ENCODE results near the gene THSD1. TPM values are rescaled to one million over a fixed set of nuclear protein-coding genes. Genes with fewer than 3 reads are reported as not detected.

The THSD1 gene
- total RNA-seq, 1 donor from 2014 or later, result 14.4 TPM

GRCh38 chr13:52449331-52450011 is 43.5 kb upstream of the THSD1 start:
- Histone ChIP-seq H3K27ac (ENCODE audit: low read depth, low read length) (peak overlapping the region; percentile 95), H3K27me3 (ENCODE audit: insufficient read depth, low read length) (no peaks in the 10 kb centered on the region), H3K4me3 (ENCODE audit: insufficient read depth, low read depth, low read length) (peak overlapping the region; percentile 90), H4K20me1 (ENCODE audit: insufficient read depth, low read length) (peaks cover 17% of the 10 kb centered on the region), H3K36me3 (ENCODE audit: insufficient read depth, low read length) (peaks cover 2% of the 10 kb centered on the region), H3K9ac (ENCODE audit: low read length) (peak overlapping the region; percentile 96), H3K9me3 (ENCODE audit: insufficient read depth, low read depth, low read length) (no peaks in the 10 kb centered on the region), H3K4me1 (ENCODE audit: insufficient read depth, low read length) (peaks cover 23% of the 10 kb centered on the region), H2AFZ (ENCODE audit: low read depth, low read length) (peak overlapping the region; percentile 91), H3K4me2 (ENCODE audit: low read length) (peak overlapping the region; percentile 84), H3K79me2 (ENCODE audit: insufficient read depth, low read length) (peaks cover 53% of the 10 kb centered on the region)
- Mint-ChIP-seq H3K4me3 (ENCODE audit: unreplicated experiment) (peak overlapping the region; percentile 96), H3K36me3 (ENCODE audit: low read depth, unreplicated experiment) (no peaks in the 10 kb centered on the region), H3K4me1 (ENCODE audit: low read depth, unreplicated experiment) (peaks cover 14% of the 10 kb centered on the region), H3K27ac (ENCODE audit: unreplicated experiment) (peak overlapping the region; percentile 91), H3K9me3 (ENCODE audit: unreplicated experiment) (no peaks in the 10 kb centered on the region), H3K27me3 (ENCODE audit: low read depth, unreplicated experiment) (no peaks in the 10 kb centered on the region)
- FAIRE-seq (no peak), DNase-seq (ENCODE audit: low read depth) (no peak)
- TF ChIP-seq CTCF (IDR thresholded peaks at IDR 0.05; ENCODE audit: insufficient read depth, low read depth, low read length), result no peak
- TF ChIP-seq EZH2 (IDR thresholded peaks at IDR 0.05; ENCODE audit: insufficient read depth, low read length), result no peak

GRCh38 chr13:52447815-52448552 is 42.0 kb upstream of the THSD1 start:
- Mint-ChIP-seq H3K4me1 (ENCODE audit: low read depth, unreplicated experiment) (peaks cover 12% of the 10 kb centered on the region), H3K27ac (ENCODE audit: unreplicated experiment) (no peak overlapping the region), H3K36me3 (ENCODE audit: low read depth, unreplicated experiment) (peaks cover 1% of the 10 kb centered on the region), H3K9me3 (ENCODE audit: unreplicated experiment) (no peaks in the 10 kb centered on the region), H3K4me3 (ENCODE audit: unreplicated experiment) (peak overlapping the region; percentile 96), H3K27me3 (ENCODE audit: low read depth, unreplicated experiment) (no peaks in the 10 kb centered on the region)
- H3K36me3 ChIP-seq (ENCODE audit: insufficient read depth, low read length), result peaks cover 5% of the 10 kb centered on the region
- H3K4me2 ChIP-seq (ENCODE audit: low read length), result peak overlapping the region; percentile 84
- H3K4me3 ChIP-seq (ENCODE audit: insufficient read depth, low read depth, low read length), result no peak overlapping the region
- no peak overlapping the region for H3K27ac ChIP-seq (ENCODE audit: low read depth, low read length)
- FAIRE-seq (no peak), DNase-seq (ENCODE audit: low read depth) (no peak)
- H2AFZ ChIP-seq (ENCODE audit: low read depth, low read length), result no peak overlapping the region
- H3K4me1 ChIP-seq (ENCODE audit: insufficient read depth, low read length), result peaks cover 19% of the 10 kb centered on the region
- H3K9ac ChIP-seq (ENCODE audit: low read length), result no peak overlapping the region
- TF ChIP-seq EZH2 (IDR thresholded peaks at IDR 0.05; ENCODE audit: insufficient read depth, low read length), result no peak
- no peak for TF ChIP-seq CTCF (IDR thresholded peaks at IDR 0.05; ENCODE audit: insufficient read depth, low read depth, low read length)
- H3K27me3 ChIP-seq (ENCODE audit: insufficient read depth, low read length), result no peaks in the 10 kb centered on the region
- H3K9me3 ChIP-seq (ENCODE audit: insufficient read depth, low read depth, low read length), result no peaks in the 10 kb centered on the region
- peaks cover 22% of the 10 kb centered on the region for H4K20me1 ChIP-seq (ENCODE audit: insufficient read depth, low read length)
- peaks cover 65% of the 10 kb centered on the region for H3K79me2 ChIP-seq (ENCODE audit: insufficient read depth, low read length)

Data from astrocyte (in vitro differentiated cells and primary cell).